PC-3 (cell line): ENCODE measurements around the gene CDHR5. TPM values are rescaled to one million over a fixed set of nuclear protein-coding genes. Genes with fewer than 3 reads are reported as not detected.

Source experiments
- ATAC-seq: fragments of 200-7000 bp; cut with Tn5 transposase; 2 replicates; pipeline ENCODE4 v1.9.1; 2020; ENCODE audit warnings: mild to moderate bottlenecking, moderate library complexity
- BruUV-seq: library from RNA; stranded (reverse); fragments of 400-500 nt; replicated peaks from 2 replicates; lab custom pipeline; 2021; lab: Mats Ljungman, UMichigan
- CTCF ChIA-PET: fragments of 300-600 bp; sonication (Branson Sonifier 250); formaldehyde crosslinking; loops from one replicate; lab custom pipeline; 2022; ENCODE audit warnings: antibody characterized with exemption; lab: Charles Lee
- POLR2A ChIA-PET: fragments of 300-600 bp; sonication (Branson Sonifier 250); formaldehyde crosslinking; loops from one replicate; lab custom pipeline; 2022; ENCODE audit warnings: antibody characterized with exemption; ENCODE audit not compliant: unreplicated experiment; lab: Charles Lee
- DNase-seq: peaks from one replicate; pipeline ENCODE4 v3.0.0-alpha.2; 2015
- H2AFZ ChIP-seq: fragments of 300-600 bp; sonication (generic); 2 replicates; pipeline ENCODE4 v1.6.0; 2016; ENCODE audit warnings: antibody characterized with exemption, low read length
- H3F3A ChIP-seq: fragments of 300-600 bp; sonication (generic); one replicate; pipeline ENCODE4 v1.6.0; 2017; ENCODE audit warnings: antibody characterized with exemption, low read length, control low read depth, mild to moderate bottlenecking; ENCODE audit not compliant: unreplicated experiment
- H3K27ac ChIP-seq: fragments of 300-600 bp; sonication (generic); 2 replicates; pipeline ENCODE4 v1.5.1; 2016; ENCODE audit warnings: mild to moderate bottlenecking, low read length
- H3K27me3 ChIP-seq: fragments of 300-600 bp; sonication (generic); 2 replicates; pipeline ENCODE4 v1.6.1; 2016; ENCODE audit warnings: low read length, mixed read lengths
- H3K36me3 ChIP-seq: fragments of 300-600 bp; sonication (generic); 2 replicates; pipeline ENCODE4 v1.6.1; 2016; ENCODE audit warnings: low read depth, mixed run types, low read length, mixed read lengths
- H3K4me1 ChIP-seq: fragments of 300-600 bp; sonication (generic); 2 replicates; pipeline ENCODE4 v1.5.1; 2016; ENCODE audit warnings: low read length; ENCODE audit not compliant: insufficient read depth
- H3K4me2 ChIP-seq: fragments of 300-600 bp; sonication (generic); 2 replicates; pipeline ENCODE4 v1.6.0; 2016; ENCODE audit warnings: low read length
- H3K4me3 ChIP-seq: fragments of 300-600 bp; sonication (generic); 2 replicates; pipeline ENCODE4 v1.5.1; 2016; ENCODE audit warnings: mild to moderate bottlenecking, low read length, mixed read lengths
- H3K79me2 ChIP-seq: fragments of 300-600 bp; sonication (generic); 2 replicates; pipeline ENCODE4 v1.6.1; 2017; ENCODE audit warnings: low read length, mixed read lengths
- H3K9ac ChIP-seq: fragments of 300-600 bp; sonication (generic); 2 replicates; pipeline ENCODE4 v1.6.0; 2016; ENCODE audit warnings: mild to moderate bottlenecking, low read length
- H3K9me2 ChIP-seq: fragments of 300-600 bp; sonication (generic); replicated peaks from 2 replicates; pipeline ENCODE4 v1.6.1; 2016; ENCODE audit warnings: mixed run types, low read length, mixed read lengths
- H3K9me3 ChIP-seq: fragments of 300-600 bp; sonication (generic); 2 replicates; pipeline ENCODE4 v1.6.1; 2016; ENCODE audit warnings: low read length, mixed read lengths
- H4K20me1 ChIP-seq: fragments of 300-600 bp; sonication (generic); 2 replicates; pipeline ENCODE4 v1.6.1; 2016; ENCODE audit warnings: low read length, mixed read lengths
- CTCF ChIP-seq: fragments of 300-600 bp; sonication (generic); conservative IDR thresholded peaks from 2 replicates; pipeline ENCODE4 v1.5.1; 2017; ENCODE audit warnings: antibody characterized with exemption, low read depth, mild to moderate bottlenecking, low read length
- EZH2 ChIP-seq: fragments of 300-600 bp; sonication (generic); IDR thresholded peaks from one replicate; pipeline ENCODE4 v1.6.1; 2017; ENCODE audit warnings: antibody characterized with exemption, mild to moderate bottlenecking, low read length; ENCODE audit not compliant: unreplicated experiment
- EZH2phosphoT487 ChIP-seq: fragments of 300-600 bp; sonication (generic); IDR thresholded peaks from 2 replicates; pipeline ENCODE4 v1.6.1; 2018; ENCODE audit warnings: mild to moderate bottlenecking, antibody characterized with exemption, low read length, borderline replicate concordance
- intact Hi-C: fragments of 100-400 bp; cut with micrococcal nuclease; formaldehyde crosslinking; loops from 2 replicates; pipeline ENCODE4 v1.9.0; 2023
- total RNA-seq: library from RNA; depleted of rRNA; stranded (reverse); fragments of >200 nt; gene quantifications from 2 replicates; pipeline ENCODE4 v1.2.3, GENCODE V29; 2014

Gene CDHR5
- total RNA-seq, 1 experiment from 2014 or later = not detected

GRCh38 chr11:618856-619627 is 5.7 kb downstream of the CDHR5 start:
- ChIA-PET POLR2A (no interaction called here), CTCF (no interaction called here)
- Histone ChIP-seq H3K9me3 (no peaks in the 10 kb centered on the region), H3K4me1 (peaks cover 19% of the 10 kb centered on the region), H3K27ac (no peak overlapping the region), H3K79me2 (peaks cover 8% of the 10 kb centered on the region; the same call in 1 of the 2 replicates), H3F3A (no peaks in the 10 kb centered on the region), H3K4me3 (no peak overlapping the region), H2AFZ (no peak overlapping the region), H3K9ac (no peak overlapping the region), H3K27me3 (no peaks in the 10 kb centered on the region), H3K4me2 (no peak overlapping the region), H3K36me3 (no peaks in the 10 kb centered on the region), H4K20me1 (peaks cover 4% of the 10 kb centered on the region; the same call in 1 of the 2 replicates), H3K9me2 (no peaks in the 10 kb centered on the region)
- BruUV-seq = no TSS peak
- ATAC-seq (no peak), DNase-seq (no peak)
- no peak for TF ChIP-seq EZH2
- TF ChIP-seq CTCF = no peak
- no peak for TF ChIP-seq EZH2phosphoT487
- intact Hi-C loops = loop anchor here (10.0 kb wide), 1 partner anchor 54 kb away; the partner anchor contains the start of genes LMNTD2 and RASSF7

DNA sequence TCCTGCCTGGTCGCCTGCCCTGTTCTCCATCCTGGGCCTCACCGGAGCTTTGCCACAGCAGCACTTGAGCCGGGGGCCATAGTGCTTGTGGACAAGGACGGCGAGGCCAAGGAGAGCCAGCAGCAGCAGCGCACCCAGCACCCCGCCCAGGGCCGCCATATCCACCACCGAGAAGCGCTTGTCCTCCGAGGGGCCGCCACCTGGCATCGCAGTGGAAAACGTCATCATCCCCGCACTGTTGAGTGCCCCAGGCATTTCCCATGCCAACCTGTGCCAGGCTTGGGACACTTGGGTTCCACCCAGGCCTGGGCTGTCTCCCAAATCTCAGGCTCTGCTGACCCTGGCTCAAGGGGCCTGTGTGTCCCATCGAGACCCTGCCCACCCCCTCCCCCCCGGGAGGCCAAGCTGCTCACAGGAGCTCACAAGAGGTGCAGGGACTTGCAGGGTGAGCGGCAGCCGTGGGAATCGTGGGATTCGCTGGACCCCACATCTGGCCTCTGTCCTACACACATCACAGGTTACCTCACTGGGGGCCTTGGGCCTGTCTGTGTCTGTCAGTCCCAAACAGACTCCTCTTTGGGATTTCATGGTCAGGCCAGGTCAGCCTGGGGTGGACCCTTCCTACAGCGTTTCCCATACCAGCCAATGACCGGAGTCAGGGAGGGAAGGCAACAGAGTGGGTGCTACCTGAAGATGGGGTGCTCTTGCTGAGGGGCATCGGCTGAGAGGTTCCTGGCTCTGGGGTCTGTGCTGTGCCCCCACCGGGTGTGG is 6.7 kb downstream of the CDHR5 start:
- H3K27me3 ChIP-seq = no peaks in the 10 kb centered on the region
- no TSS peak for BruUV-seq
- TF ChIP-seq EZH2phosphoT487 = no peak
- no peak for TF ChIP-seq CTCF
- no peak for TF ChIP-seq EZH2
- H3K9me2 ChIP-seq = no peaks in the 10 kb centered on the region
- ChIA-PET POLR2A (no interaction called here), CTCF (no interaction called here)
- peaks cover 3% of the 10 kb centered on the region; the same call in 1 of the 2 replicates for H3K36me3 ChIP-seq
- no peaks in the 10 kb centered on the region for H3K9me3 ChIP-seq
- peaks cover 25% of the 10 kb centered on the region for H3K4me1 ChIP-seq
- H3K9ac ChIP-seq = no peak overlapping the region
- intact Hi-C loops = loop anchor here (10.0 kb wide), 1 partner anchor 53 kb away; the partner anchor contains the start of genes LMNTD2 and RASSF7
- no peak for ATAC-seq
- no peak overlapping the region for H3K27ac ChIP-seq
- no peak overlapping the region for H3K4me3 ChIP-seq
- H2AFZ ChIP-seq = no peak overlapping the region
- peaks cover 8% of the 10 kb centered on the region; the same call in 1 of the 2 replicates for H3K79me2 ChIP-seq
- peaks cover 6% of the 10 kb centered on the region for H4K20me1 ChIP-seq
- no peaks in the 10 kb centered on the region for H3F3A ChIP-seq
- DNase-seq = no peak
- H3K4me2 ChIP-seq = no peak overlapping the region
